Subcutaneous adipose tissue (tissue), 4 donors: ENCODE data around the gene EPAS1. TPM values are rescaled to one million over a fixed set of nuclear protein-coding genes. Genes with fewer than 3 reads are reported as not detected.

Experiments
- total RNA-seq, 4 donors: library from RNA; depleted of rRNA; stranded (reverse); fragments of >200 nt; gene quantifications; one replicate each; pipeline ENCODE4 v1.1.0, GENCODE V29; 2016
- TF ChIP-seq, protein P1 (sequence below): fragments of 450-650 bp; IDR thresholded peaks from one replicate; pipeline ENCODE4 v1.5.1; 2016; ENCODE audit warnings: low read depth, mild to moderate bottlenecking, control low read depth, antibody characterized with exemption, moderate library complexity

The EPAS1 gene
- total RNA-seq, 4 donors from 2014 or later, result 168 to 1,000 (median 337) TPM

GRCh38 chr2:46342566-46343315, 45.5 kb downstream of the EPAS1 start:
- TF ChIP-seq, protein P1, sequence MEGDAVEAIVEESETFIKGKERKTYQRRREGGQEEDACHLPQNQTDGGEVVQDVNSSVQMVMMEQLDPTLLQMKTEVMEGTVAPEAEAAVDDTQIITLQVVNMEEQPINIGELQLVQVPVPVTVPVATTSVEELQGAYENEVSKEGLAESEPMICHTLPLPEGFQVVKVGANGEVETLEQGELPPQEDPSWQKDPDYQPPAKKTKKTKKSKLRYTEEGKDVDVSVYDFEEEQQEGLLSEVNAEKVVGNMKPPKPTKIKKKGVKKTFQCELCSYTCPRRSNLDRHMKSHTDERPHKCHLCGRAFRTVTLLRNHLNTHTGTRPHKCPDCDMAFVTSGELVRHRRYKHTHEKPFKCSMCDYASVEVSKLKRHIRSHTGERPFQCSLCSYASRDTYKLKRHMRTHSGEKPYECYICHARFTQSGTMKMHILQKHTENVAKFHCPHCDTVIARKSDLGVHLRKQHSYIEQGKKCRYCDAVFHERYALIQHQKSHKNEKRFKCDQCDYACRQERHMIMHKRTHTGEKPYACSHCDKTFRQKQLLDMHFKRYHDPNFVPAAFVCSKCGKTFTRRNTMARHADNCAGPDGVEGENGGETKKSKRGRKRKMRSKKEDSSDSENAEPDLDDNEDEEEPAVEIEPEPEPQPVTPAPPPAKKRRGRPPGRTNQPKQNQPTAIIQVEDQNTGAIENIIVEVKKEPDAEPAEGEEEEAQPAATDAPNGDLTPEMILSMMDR, result no peak

DNA sequence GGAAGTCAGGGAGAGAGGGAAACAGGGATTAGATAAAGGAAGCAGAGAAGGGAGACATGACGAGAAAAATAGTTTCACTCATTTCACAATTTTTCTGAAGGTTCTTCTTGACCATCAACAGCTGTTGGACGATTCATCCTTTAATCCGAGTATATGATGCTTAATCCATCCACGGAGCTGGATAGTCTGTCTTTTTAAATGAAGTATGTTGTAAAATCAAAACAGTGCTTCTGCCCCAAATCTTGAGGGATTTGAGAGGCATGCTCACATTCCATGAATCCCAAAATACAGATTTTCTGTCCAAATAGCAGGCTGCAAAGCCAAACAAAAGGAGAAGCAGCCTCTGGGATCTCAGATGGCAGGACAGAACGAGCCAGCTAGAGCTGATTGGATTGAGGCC, 47.5 kb downstream of the EPAS1 start:
- TF ChIP-seq, protein P1, result no peak

- TF ChIP-seq, protein P1, result no peak
Measured at GRCh38 chr2:46345775-46346174, 48.6 kb downstream of the EPAS1 start.

DNA sequence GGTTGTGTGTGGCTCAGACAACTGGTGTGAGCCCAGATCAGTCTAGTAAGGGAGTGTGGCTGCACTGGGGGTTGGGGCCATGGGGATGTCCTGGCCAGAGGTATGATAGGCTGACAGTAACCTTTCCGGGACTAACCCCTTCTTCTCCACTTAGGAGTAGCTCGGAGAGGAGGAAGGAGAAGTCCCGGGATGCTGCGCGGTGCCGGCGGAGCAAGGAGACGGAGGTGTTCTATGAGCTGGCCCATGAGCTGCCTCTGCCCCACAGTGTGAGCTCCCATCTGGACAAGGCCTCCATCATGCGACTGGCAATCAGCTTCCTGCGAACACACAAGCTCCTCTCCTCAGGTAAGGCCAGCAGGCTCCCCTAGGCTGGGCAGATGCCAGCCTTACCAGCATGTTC, 49.5 kb downstream of the EPAS1 start:
- TF ChIP-seq, protein P1, result no peak

- TF ChIP-seq, protein P1, result no peak
Measured at GRCh38 chr2:46347648-46348280, 50.6 kb downstream of the EPAS1 start.

DNA sequence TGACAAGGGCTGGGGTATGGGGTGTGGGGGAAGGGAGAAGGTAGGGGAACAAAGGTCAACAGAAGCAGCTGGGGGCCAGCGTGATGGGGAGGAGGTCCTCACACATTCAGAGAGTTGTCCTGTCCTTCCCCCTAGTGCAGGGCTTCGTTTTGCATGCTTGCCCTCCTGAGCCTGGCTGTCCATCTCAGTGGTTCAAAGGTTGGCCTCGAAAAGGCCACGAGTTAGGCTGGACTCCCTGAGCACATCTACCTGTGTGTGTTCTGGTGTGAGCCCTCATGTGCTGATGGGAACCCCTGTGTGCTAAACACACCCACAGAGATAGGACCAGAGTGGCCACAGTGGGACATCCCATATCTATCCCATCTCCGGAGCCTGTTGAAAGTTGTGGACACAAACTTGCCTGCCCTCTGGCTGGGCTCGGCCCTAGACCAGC, 51.9 kb downstream of the EPAS1 start:
- TF ChIP-seq, protein P1, result no peak

GRCh38 chr2:46350029-46350689, 53.0 kb downstream of the EPAS1 start:
- TF ChIP-seq, protein P1, result no peak
